CD4-positive, alpha-beta T cell (primary cell): ENCODE data around the gene ALDH3B1. TPM values are rescaled to one million over a fixed set of nuclear protein-coding genes. Genes with fewer than 3 reads are reported as not detected.
A peak's percentile ranks its signal among the peaks of the same experiment; 100 is the strongest.

Experiments used
- ATAC-seq: fragments of 200-7000 bp; cut with Tn5 transposase; one replicate; pipeline ENCODE4 v1.10.0; 2022; ENCODE audit warnings: mild to moderate bottlenecking; ENCODE audit not compliant: poor library complexity
- CTCF ChIA-PET: fragments of 350-600 bp; sonication (Branson Sonifier 250); formaldehyde crosslinking; loops from one replicate; lab custom pipeline; 2021; ENCODE audit warnings: antibody characterized with exemption, inconsistent platforms; lab: Charles Lee
- POLR2A ChIA-PET: fragments of 350-600 bp; sonication (Branson Sonifier 250); formaldehyde crosslinking; loops from one replicate; lab custom pipeline; 2021; ENCODE audit warnings: antibody characterized with exemption, inconsistent platforms; lab: Charles Lee
- DNase-seq, 14 experiments: peaks; one replicate each; pipeline ENCODE4 v3.0.0-alpha.2; 2013 to 2020; ENCODE audit warnings: mixed read lengths in 2 of 14
- H3K27ac ChIP-seq, 2 donors: one replicate each; pipeline versions ENCODE4 v1.5.1 to v1.7.0; 2013; ENCODE audit warnings: low read length in 2 of 2, low read depth in 1 of 2, mild to moderate bottlenecking in 1 of 2
- H3K27me3 ChIP-seq, 2 experiments: 1 replicate in 1 of 2; 2 replicates in 1 of 2; pipeline versions ENCODE4 v1.6.1 to v1.7.0; 2013; ENCODE audit warnings: low read length in 2 of 2, control low read depth in 1 of 2, mild to moderate bottlenecking in 1 of 2, moderate library complexity in 1 of 2; ENCODE audit not compliant: insufficient read depth in 2 of 2, control insufficient read depth in 1 of 2
- H3K36me3 ChIP-seq: one replicate; pipeline ENCODE4 v1.6.1; 2013; ENCODE audit warnings: low read length, control low read depth; ENCODE audit not compliant: insufficient read depth
- H3K4me1 ChIP-seq: one replicate; pipeline ENCODE4 v1.6.1; 2013; ENCODE audit warnings: low read length, control low read depth; ENCODE audit not compliant: insufficient read depth
- H3K4me3 ChIP-seq: one replicate; pipeline ENCODE4 v1.5.1; 2013; ENCODE audit warnings: mild to moderate bottlenecking, low read length, moderate library complexity
- H3K9me3 ChIP-seq, 2 experiments: 1 replicate in 1 of 2; 2 replicates in 1 of 2; pipeline versions ENCODE4 v1.6.1 to v1.7.0; 2013; ENCODE audit warnings: low read length in 2 of 2, mild to moderate bottlenecking in 2 of 2, control low read depth in 1 of 2, moderate library complexity in 1 of 2; ENCODE audit not compliant: control insufficient read depth in 1 of 2, insufficient read depth in 1 of 2
- H3K27ac Mint-ChIP-seq: one replicate; pipeline ENCODE4 v1.8.0; 2020; ENCODE audit warnings: mixed read lengths
- H3K27me3 Mint-ChIP-seq: one replicate; pipeline ENCODE4 v1.8.0; 2021; ENCODE audit warnings: mixed read lengths
- H3K36me3 Mint-ChIP-seq: one replicate; pipeline ENCODE4 v1.8.0; 2021; ENCODE audit warnings: low read depth, mixed read lengths
- H3K4me1 Mint-ChIP-seq: one replicate; pipeline ENCODE4 v1.8.0; 2021; ENCODE audit warnings: low read depth, mixed read lengths
- H3K4me3 Mint-ChIP-seq: one replicate; pipeline ENCODE4 v1.8.0; 2020; ENCODE audit warnings: mild to moderate bottlenecking, mixed read lengths
- H3K9me3 Mint-ChIP-seq: one replicate; pipeline ENCODE4 v1.8.0; 2020; ENCODE audit warnings: mixed read lengths
- intact Hi-C, 2 experiments: fragments of 100-400 bp; cut with DNase I in 1 of 2; cut with micrococcal nuclease in 1 of 2; formaldehyde crosslinking; loops; one replicate each; pipeline versions ENCODE4 v1.15.1 to v1.9.0; 2023 to 2025; cut with DNase I, micrococcal nuclease
- microRNA-seq: library from miRNA; unstranded; fragments of <30 nt; microRNA quantifications from one replicate; pipeline ENCODE4 v1.2.0, GENCODE V29; 2021; ENCODE audit warnings: borderline microRNAs expressed, borderline replicate concordance
- total RNA-seq, 174 experiments: library from RNA in 2 of 174; stranded (reverse) in 2 of 174; gene quantifications; one replicate each; pipeline ENCODE4 v1.2.3 and lab custom pipeline; 2021 to 2026
- TF ChIP-seq, protein P1 (sequence below): fragments of 200-600 bp; IDR thresholded peaks from one replicate; pipeline ENCODE4 v1.8.0; 2022; ENCODE audit warnings: antibody characterized with exemption, mild to moderate bottlenecking

The ALDH3B1 gene
- total RNA-seq, 2 experiments from 2014 or later, result 0.34 to 0.44 TPM

GRCh38 chr11:68076371-68077042 is 66.4 kb downstream of the ALDH3B1 start:
- Mint-ChIP-seq H3K9me3 (no peaks in the 10 kb centered on the region), H3K27me3 (no peaks in the 10 kb centered on the region), H3K27ac (no peak overlapping the region)

GRCh38 chr11:68077617-68078582 is 67.8 kb downstream of the ALDH3B1 start:
- no peaks in the 10 kb centered on the region for H3K36me3 ChIP-seq
- POLR2A ChIA-PET, result no interaction called here
- TF ChIP-seq, protein P1, sequence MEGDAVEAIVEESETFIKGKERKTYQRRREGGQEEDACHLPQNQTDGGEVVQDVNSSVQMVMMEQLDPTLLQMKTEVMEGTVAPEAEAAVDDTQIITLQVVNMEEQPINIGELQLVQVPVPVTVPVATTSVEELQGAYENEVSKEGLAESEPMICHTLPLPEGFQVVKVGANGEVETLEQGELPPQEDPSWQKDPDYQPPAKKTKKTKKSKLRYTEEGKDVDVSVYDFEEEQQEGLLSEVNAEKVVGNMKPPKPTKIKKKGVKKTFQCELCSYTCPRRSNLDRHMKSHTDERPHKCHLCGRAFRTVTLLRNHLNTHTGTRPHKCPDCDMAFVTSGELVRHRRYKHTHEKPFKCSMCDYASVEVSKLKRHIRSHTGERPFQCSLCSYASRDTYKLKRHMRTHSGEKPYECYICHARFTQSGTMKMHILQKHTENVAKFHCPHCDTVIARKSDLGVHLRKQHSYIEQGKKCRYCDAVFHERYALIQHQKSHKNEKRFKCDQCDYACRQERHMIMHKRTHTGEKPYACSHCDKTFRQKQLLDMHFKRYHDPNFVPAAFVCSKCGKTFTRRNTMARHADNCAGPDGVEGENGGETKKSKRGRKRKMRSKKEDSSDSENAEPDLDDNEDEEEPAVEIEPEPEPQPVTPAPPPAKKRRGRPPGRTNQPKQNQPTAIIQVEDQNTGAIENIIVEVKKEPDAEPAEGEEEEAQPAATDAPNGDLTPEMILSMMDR, result no peak
- no peak overlapping the region for H3K27ac ChIP-seq
- Mint-ChIP-seq H3K36me3 (peaks cover 6% of the 10 kb centered on the region), H3K9me3 (no peaks in the 10 kb centered on the region), H3K27ac (no peak overlapping the region), H3K27me3 (no peaks in the 10 kb centered on the region), H3K4me3 (no peak overlapping the region), H3K4me1 (no peaks in the 10 kb centered on the region)
- CTCF ChIA-PET, result interaction anchor here (0.6 to 0.9 kb wide), 2 partner anchors 33 to 38 kb away, joined by 3 read pairs; no protein-coding TSS in a partner anchor
- no peaks in the 10 kb centered on the region for H3K9me3 ChIP-seq
- H3K27me3 ChIP-seq, result no peaks in the 10 kb centered on the region
- H3K4me1 ChIP-seq, result no peaks in the 10 kb centered on the region
- intact Hi-C loops, result no loop called here
- no peak overlapping the region for H3K4me3 ChIP-seq
- ATAC-seq (no peak), DNase-seq (no peak)

More at GRCh38 chr11:68076371-68077042, 66.4 kb downstream of the ALDH3B1 start:
- no peaks in the 10 kb centered on the region for H3K36me3 ChIP-seq
- TF ChIP-seq, protein P1, result no peak
- H3K9me3 ChIP-seq, result no peaks in the 10 kb centered on the region
- intact Hi-C loops, result loop anchor here in 1 of 2 experiments (1.0 kb wide), 1 partner anchor 130 kb away; no protein-coding TSS in a partner anchor
- CTCF ChIA-PET, result no interaction called here
- no peaks in the 10 kb centered on the region for H3K27me3 ChIP-seq
- POLR2A ChIA-PET, result no interaction called here
- H3K27ac ChIP-seq, result no peak overlapping the region
- ATAC-seq, result no peak
- Mint-ChIP-seq H3K4me3 (no peak overlapping the region), H3K36me3 (peaks cover 6% of the 10 kb centered on the region), H3K4me1 (no peaks in the 10 kb centered on the region)
- DNase-seq, result peak in 1 of 14 experiments; percentile 18
- H3K4me1 ChIP-seq, result no peaks in the 10 kb centered on the region
- no peak overlapping the region for H3K4me3 ChIP-seq

Small RNAs within 50 kb of the gene (microRNA-seq; reads per million reads assigned to microRNA genes)
- gene MIR4691 (not detected), gene MIR6753 (not detected), gene MIR7113 (0.81 reads per million)

Other genes starting within 250 kb of the ALDH3B1 start
- gene UNC93B1, start 6.2 kb upstream of the ALDH3B1 start, total RNA-seq, result 10 to 100 TPM; 21.3 to 22.0 TPM
- gene NDUFS8, start 20.4 kb downstream of the ALDH3B1 start, total RNA-seq, result 10 to 100 TPM; 70.5 to 72.5 TPM
- gene TCIRG1, start 28.7 kb downstream of the ALDH3B1 start, total RNA-seq, result 100 to 1,000 TPM; 202 to 207 TPM
- gene CHKA, start 111.1 kb downstream of the ALDH3B1 start, total RNA-seq, result 10 to 100 TPM; 30.1 to 31.4 TPM
- 10 to 100 TPM; 22.5 to 23.3 TPM for gene KMT5B, start 203.0 kb downstream of the ALDH3B1 start, total RNA-seq